GM18861 (cell line): ENCODE results near the gene CD300LB.
"Not testable (repeated sequence)": the region's sequence is repeated elsewhere in the genome, so short reads cannot be mapped to it uniquely, and the experiment has no call there.

Experiments used
- ATAC-seq: cut with Tn5 transposase; IDR thresholded peaks from one replicate; pipeline ENCODE4 v1.9.1; 2021; ENCODE audit not compliant: unreplicated experiment

CD300LB gene

DNA sequence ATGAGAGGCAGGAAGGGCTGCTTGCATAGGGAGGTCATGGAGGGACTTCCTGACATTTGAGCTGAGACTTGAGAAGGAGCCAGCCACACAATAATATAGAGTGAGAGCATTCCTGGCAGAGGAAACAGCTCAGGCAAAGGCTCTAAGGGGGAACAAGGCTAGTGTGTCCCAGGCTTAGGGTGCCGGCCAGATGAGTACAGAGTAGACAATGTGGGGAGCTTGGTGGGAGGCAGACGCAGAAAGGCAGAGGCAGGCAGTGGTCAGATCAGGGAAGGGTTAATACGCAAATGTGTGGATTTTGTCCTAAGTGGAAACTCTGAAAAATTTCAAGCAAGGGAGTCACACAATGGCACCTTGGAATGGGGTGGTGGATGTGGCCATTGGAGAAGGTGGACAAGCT, 31.3 kb downstream of the CD300LB start:
- ATAC-seq = no peak

DNA sequence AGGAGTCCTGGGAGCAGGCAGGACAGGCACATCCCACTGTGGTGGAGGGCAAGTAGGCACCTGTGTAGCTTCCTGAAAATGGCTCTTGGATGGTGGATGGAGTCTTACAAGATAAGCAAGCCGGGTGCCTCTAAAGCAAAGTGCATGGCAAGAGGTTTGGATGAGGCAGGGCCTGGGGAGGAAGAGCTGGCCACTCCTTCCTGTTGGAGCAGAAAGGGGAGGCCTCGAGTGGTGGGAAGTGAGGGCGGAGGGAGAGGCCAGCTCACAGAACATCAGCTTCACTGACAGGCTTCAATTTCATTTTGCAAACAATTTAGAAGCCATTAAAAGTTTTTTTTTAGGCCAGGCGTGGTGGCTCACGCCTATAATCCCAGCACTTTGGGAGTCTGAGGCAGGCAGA, 33.8 kb downstream of the CD300LB start:
- ATAC-seq = no peak

DNA sequence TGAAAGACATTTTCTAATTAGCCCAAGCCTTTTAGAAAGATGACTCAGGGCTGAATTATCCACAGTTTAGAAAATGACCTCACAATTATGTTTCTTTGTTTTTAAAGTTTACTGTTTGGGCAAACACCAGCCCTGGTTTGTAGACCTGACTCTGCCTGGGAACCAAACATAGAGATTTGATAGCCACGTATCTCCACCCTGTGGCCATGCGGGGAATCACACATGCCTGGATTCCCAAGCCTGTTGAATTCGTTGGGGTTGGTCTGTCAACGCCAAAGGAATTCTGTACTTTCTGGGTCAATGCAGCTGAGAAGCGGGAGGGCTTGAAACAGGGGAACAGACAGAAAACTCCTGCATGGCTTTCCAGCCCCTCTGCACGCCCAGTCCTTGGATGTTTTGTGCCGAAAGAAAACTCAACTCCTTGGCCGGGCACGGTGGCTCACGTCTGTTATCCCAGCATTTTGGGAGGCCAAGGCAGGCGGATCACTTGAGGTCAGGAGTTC, 37.9 kb downstream of the CD300LB start:
- ATAC-seq = no peak

DNA sequence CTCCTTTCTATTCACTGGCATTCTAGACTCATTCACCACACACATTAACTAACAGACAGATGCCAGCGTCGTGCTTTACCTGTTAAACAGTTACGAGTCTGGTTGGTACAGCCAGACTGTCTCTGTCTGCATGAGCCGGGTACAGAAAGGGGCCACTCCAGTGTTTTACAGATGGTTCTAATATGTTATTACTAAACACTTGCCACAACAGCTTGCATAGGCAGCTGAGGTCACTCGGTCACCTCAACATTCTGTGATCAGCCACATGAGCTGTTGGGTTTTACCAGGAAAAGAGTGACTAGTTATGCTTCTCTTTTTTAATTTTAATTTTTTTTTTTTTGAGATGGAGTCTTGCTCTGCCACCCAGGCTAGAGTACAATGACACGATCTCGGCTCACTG, 39.6 kb downstream of the CD300LB start:
- no peak for ATAC-seq

- ATAC-seq = no peak
These were observed 40.6 kb downstream of the CD300LB start for GRCh38 chr17:74490716-74491115.

- ATAC-seq = not testable (repeated sequence)
These were observed 43.0 kb downstream of the CD300LB start for GRCh38 chr17:74488276-74488675.

DNA sequence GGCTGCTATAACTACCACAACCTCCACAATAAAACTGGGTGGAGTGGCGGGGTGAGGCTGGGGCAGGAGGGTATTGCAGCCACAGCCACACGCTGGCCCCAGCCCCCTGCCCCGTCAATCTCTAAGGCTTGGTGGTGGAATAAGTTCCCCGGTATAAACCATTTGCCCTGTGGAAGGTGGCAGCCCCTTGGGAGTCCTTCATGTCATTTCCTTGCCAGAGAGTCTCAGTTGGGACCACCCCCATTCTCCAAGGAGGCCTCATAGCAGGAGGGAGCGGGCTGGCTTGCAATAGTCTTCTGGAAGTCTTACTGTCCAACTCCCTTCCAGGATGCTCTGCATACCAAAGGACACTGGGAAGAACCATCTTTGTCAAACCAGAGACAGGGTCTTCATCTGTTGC, 45.4 kb downstream of the CD300LB start:
- no peak for ATAC-seq

GRCh38 chr17:74485022-74485743, 46.1 kb downstream of the CD300LB start:
- no peak for ATAC-seq

DNA sequence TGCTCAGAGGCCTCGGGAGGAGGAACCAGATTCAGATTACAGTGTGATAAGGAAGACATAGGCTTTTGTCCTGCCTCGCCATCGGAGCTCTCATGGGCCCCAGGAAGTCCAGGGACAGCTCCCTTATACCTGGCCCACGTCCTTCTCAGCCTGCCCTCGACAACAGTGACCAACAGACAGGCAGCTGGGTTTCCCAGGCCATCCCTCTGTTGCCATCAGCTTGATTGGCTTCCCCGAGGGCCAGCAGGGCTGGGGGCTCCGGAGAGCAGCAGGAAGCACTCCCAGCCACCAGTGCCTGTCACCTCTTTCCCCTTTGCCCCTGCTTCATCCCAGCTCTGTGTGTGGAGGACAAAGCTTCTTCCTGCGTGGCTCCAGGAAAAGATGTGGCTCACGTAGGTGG, 47.2 kb downstream of the CD300LB start:
- no peak for ATAC-seq

- ATAC-seq = no peak
These were observed 49.7 kb downstream of the CD300LB start for GRCh38 chr17:74481621-74482020.

GRCh38 chr17:74480290-74480689, 51.0 kb downstream of the CD300LB start:
- no peak for ATAC-seq

- peak; percentile 45 for ATAC-seq
These were observed 52.7 kb downstream of the CD300LB start for GRCh38 chr17:74478420-74479100.

GRCh38 chr17:74477411-74477810, 53.9 kb downstream of the CD300LB start:
- no peak for ATAC-seq

DNA sequence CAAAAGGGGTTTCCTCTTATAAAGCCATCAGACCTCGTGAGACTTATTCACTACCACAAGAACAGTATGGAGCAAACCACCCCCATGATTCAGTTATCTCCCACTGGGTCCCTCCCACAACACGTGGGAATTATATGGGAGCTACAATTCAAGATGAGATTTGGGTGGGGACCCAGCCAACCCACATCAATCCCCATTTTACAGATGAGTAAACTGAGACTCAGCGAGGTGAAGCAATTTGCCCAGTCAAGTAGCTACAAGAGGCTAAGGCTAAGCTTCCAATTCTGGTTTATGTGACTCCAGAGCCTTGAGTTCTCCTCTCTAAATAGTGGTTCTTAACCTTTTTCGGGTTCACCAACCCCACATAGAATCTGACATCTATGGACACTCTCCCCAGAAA, 56.1 kb downstream of the CD300LB start:
- no peak for ATAC-seq

DNA sequence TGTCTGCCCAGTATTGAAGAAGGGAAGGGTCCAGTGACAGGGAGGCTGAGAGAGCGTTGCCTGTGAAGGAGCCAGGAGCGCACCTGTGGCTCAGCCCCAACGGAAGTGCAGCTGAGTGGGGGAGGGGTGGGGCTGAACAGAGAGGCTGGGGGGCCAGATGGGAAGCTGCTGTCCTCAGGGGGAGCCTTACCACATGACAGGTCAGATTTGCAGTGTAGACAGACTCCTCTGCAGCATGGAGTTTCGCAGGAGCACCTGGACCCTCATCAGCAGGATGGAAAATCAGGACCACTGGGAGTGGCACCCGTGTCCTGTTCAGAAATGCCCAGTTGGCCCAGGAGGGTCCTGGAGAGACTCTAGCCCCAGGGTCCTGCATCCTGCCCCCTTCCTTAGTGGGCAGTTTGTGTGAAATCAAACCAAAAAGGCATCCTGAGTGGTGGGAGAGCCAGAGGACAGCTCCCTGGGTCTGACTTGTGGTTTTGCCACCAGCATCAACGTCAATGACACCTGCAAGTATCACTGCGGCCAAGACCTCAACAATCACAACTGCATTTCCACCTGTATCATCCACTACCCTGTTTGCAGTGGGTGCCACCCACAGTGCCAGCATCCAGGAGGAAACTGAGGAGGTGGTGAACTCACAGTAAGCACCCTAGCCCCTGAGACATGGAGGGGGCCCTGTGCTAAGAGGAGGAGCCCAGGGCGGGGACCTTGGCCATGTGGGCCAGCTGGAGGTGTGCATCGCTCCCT, 57.1 kb downstream of the CD300LB start:
- no peak for ATAC-seq

DNA sequence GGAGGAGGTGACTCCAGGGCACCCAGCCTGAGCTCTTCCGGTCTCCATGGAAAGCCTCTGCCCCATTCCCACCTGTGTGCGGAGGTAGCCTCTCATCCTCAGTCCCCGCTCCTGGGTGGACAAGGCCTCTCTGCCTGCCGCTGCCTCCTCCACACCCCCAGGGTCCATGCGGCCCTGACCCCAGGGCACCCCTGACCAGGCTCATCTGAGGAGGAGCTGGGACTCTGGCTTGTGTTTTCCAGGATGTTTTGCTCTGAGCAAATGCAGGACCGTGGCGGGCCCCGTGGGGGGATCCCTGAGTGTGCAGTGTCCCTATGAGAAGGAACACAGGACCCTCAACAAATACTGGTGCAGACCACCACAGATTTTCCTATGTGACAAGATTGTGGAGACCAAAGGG, 58.0 kb downstream of the CD300LB start:
- ATAC-seq = no peak

DNA sequence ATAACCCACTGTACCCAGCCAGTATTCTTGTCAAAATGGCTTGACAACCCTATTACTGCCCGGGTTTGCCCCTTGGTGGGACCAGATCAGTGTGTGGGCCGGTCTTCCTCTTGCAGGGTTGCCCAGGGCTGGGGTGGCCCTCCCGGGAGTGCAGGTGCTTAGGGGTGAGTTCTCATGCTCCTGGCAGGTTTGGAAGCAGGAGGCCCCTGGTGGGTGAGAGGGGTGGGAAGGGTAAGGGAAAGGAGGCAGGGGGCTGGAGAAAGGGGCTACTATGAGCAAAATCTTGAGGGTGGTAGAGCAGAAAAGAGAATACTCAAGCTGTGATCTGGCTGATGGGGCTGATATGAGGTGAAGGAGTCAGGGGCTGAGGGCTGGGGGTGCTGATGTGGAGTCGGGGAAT, 58.4 kb downstream of the CD300LB start:
- ATAC-seq = no peak

- ATAC-seq = no peak
These were observed 59.9 kb downstream of the CD300LB start for GRCh38 chr17:74471341-74471740.
